Endothelial cell of umbilical vein (primary cell): Measurements from ENCODE around the gene CPNE2.

Source experiments
- CTCF ChIP-seq, 2 donors: IDR thresholded peaks; 1 replicate in 1 of 2; 2 replicates in 1 of 2; pipeline ENCODE4 v1.5.1; 2011; ENCODE audit warnings: low read length in 2 of 2, mild to moderate bottlenecking in 2 of 2, moderate library complexity in 2 of 2, control low read depth in 1 of 2, inconsistent platforms in 1 of 2, low read depth in 1 of 2; ENCODE audit not compliant: insufficient read depth in 1 of 2; ENCODE audit errors: extremely low read depth in 1 of 2
- EZH2 ChIP-seq: IDR thresholded peaks from 2 replicates; pipeline ENCODE4 v1.6.1; 2012; ENCODE audit warnings: borderline replicate concordance, low read depth, mild to moderate bottlenecking, moderate library complexity, low read length, inconsistent platforms; ENCODE audit not compliant: severe bottlenecking
- GATA2 ChIP-seq: IDR thresholded peaks from 2 replicates; pipeline ENCODE4 v1.7.0; 2011; ENCODE audit warnings: low read depth, mild to moderate bottlenecking, moderate library complexity, mixed read lengths, low read length; ENCODE audit not compliant: insufficient read length, insufficient read depth
- POLR2A ChIP-seq: IDR thresholded peaks from 2 replicates; pipeline ENCODE4 v1.6.1; 2012; ENCODE audit warnings: low read depth, mild to moderate bottlenecking, control low read depth, low read length

- no peak for TF ChIP-seq CTCF (IDR thresholded peaks at IDR 0.05; ENCODE audit: extremely low read depth in 1 of 2, insufficient read depth in 1 of 2, low read depth in 1 of 2, low read length in 2 of 2)
- TF ChIP-seq GATA2 = no peak
- TF ChIP-seq EZH2 = no peak
- no peak for TF ChIP-seq POLR2A
These were observed 97.8 kb downstream of the CPNE2 start for GRCh38 chr16:57190136-57190535.
